AG04450 (cell line): ENCODE results near the gene ZBTB20. TPM values are rescaled to one million over a fixed set of nuclear protein-coding genes. Genes with fewer than 3 reads are reported as not detected.

Source experiments
- CTCF ChIA-PET: fragments of 300-600, 350-600 bp; formaldehyde crosslinking; extraction: SDS; loops from one replicate; lab custom pipeline; 2022; ENCODE audit warnings: antibody characterized with exemption, inconsistent platforms; lab: Charles Lee
- POLR2A ChIA-PET: fragments of 350-600 bp; formaldehyde crosslinking; extraction: SDS; loops from one replicate; lab custom pipeline; 2021; ENCODE audit warnings: antibody characterized with exemption, inconsistent platforms; lab: Yijun Ruan, JAX
- DNase-seq: peaks from one replicate; pipeline ENCODE4 v3.0.0-alpha.2; 2011; ENCODE audit warnings: low read depth, low spot score
- H3K27ac ChIP-seq: one replicate; pipeline ENCODE4 v1.5.1; 2012; ENCODE audit warnings: low read depth, low read length, control low read depth
- H3K27me3 ChIP-seq: one replicate; pipeline ENCODE4 v1.6.0; 2012; ENCODE audit warnings: low read length; ENCODE audit not compliant: control insufficient read depth, insufficient read depth
- H3K4me3 ChIP-seq: 2 replicates; pipeline ENCODE4 v1.5.1; 2011; ENCODE audit warnings: mild to moderate bottlenecking, low read depth, low read length, control low read depth
- H3K9me3 ChIP-seq: 2 replicates; pipeline ENCODE4 v1.5.1; 2012; ENCODE audit warnings: low read length; ENCODE audit not compliant: control insufficient read depth, insufficient read depth
- polyA plus RNA-seq: library from polyadenylated mRNA; depleted of rRNA; stranded (reverse); fragments of >200 nt; gene quantifications from 2 replicates; pipeline ENCODE4 v1.2.3, GENCODE V29; 2011
- TF ChIP-seq, protein P1 (sequence below): IDR thresholded peaks from 2 replicates; pipeline ENCODE4 v1.5.1; 2011; ENCODE audit warnings: low read depth, low read length, control low read depth, inconsistent platforms

ZBTB20 gene
- polyA plus RNA-seq, 1 experiment = 3.0 TPM

DNA sequence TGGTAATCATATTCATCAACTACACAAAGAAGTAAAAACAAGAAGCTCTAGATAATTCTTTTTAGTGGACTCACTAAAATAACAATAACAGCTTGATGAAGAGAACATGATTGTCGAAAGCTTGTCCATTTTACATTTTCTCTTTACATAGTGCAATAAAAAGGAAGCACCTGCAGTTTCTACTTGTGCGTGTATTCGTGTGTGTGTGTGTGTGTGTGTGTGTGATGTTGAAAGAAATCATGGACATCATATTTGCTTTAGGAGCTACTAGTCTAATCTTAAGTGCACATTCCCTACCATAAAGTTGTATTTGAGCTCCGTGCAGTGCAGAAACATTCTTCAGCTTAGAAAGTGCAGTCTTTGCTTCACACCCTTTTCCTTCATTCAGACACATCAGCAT, 288.8 kb downstream of the ZBTB20 start:
- Histone ChIP-seq H3K27me3 (no peaks in the 10 kb centered on the region), H3K9me3 (no peaks in the 10 kb centered on the region), H3K4me3 (no peak overlapping the region), H3K27ac (no peak overlapping the region)
- POLR2A ChIA-PET = no interaction called here
- TF ChIP-seq, protein P1, sequence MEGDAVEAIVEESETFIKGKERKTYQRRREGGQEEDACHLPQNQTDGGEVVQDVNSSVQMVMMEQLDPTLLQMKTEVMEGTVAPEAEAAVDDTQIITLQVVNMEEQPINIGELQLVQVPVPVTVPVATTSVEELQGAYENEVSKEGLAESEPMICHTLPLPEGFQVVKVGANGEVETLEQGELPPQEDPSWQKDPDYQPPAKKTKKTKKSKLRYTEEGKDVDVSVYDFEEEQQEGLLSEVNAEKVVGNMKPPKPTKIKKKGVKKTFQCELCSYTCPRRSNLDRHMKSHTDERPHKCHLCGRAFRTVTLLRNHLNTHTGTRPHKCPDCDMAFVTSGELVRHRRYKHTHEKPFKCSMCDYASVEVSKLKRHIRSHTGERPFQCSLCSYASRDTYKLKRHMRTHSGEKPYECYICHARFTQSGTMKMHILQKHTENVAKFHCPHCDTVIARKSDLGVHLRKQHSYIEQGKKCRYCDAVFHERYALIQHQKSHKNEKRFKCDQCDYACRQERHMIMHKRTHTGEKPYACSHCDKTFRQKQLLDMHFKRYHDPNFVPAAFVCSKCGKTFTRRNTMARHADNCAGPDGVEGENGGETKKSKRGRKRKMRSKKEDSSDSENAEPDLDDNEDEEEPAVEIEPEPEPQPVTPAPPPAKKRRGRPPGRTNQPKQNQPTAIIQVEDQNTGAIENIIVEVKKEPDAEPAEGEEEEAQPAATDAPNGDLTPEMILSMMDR = no peak
- DNase-seq = no peak
- CTCF ChIA-PET = no interaction called here

DNA sequence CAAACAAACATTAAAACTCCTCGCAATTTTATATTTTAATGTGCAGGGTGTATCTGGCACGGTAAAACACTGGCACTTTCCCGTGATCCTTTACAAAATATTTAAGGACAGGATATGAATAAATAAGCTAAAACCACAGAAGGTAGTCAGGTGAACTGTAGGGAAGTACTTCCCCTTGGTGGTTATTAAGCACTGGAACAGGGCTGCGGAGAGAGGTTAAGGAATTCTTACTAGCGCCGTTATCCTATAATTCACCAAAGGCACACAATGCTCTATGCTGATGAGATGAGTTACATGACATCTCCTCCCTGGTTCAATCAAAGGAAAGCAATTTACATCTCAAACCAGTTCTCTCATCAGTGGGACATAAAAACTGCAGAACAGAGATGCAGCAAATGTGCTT, 289.8 kb downstream of the ZBTB20 start:
- CTCF ChIA-PET = no interaction called here
- no peak overlapping the region for H3K27ac ChIP-seq
- POLR2A ChIA-PET = no interaction called here

DNA sequence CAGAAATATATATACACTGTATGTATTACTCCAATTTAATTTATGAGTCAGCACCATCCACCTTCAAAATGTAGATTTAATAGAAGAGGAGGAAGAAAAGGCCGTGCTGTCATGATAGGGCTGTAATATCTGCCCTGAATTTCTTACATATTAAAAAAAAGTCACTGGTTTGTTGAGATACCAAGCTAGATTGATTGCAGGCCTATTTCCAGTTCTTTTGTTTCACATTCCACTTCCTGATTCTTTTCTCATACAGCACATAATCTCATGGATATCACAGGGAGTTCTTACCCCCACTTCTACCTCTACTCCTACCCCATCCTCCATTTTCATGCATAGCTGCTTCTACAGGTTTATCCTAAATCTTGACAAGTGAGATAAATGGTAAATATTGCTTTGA, 290.3 kb downstream of the ZBTB20 start:
- no peak for DNase-seq
- Histone ChIP-seq H3K27me3 (no peaks in the 10 kb centered on the region), H3K4me3 (no peak overlapping the region), H3K27ac (no peak overlapping the region), H3K9me3 (no peaks in the 10 kb centered on the region)
- CTCF ChIA-PET = no interaction called here
- TF ChIP-seq, protein P1 = no peak
- POLR2A ChIA-PET = no interaction called here

More for the DNA sequence above, 289.8 kb downstream of the ZBTB20 start:
- no peak overlapping the region for H3K4me3 ChIP-seq
- H3K9me3 ChIP-seq = no peaks in the 10 kb centered on the region
- no peak for DNase-seq
- H3K27me3 ChIP-seq = no peaks in the 10 kb centered on the region
- TF ChIP-seq, protein P1 = no peak

DNA sequence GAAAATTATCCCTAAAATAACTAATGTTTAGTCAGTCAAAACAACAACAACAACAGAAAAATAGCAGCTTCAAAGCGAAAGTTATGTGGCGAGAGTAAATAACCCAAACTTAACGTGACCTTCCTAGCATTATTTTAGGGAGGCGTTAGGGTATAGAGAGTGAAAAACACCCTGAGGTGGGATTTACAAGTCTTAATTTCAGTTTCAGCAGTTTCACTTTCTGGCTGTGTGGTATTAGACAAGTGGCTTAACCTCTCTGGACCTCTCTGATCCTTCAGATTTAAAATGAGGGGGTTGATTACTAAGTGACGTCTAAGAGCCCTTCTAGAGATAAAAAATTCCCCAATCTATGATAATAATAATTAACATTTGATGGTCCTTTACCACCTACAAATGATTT, 291.2 kb downstream of the ZBTB20 start:
- no peak for DNase-seq
- H3K4me3 ChIP-seq = no peak overlapping the region
- ChIA-PET CTCF (no interaction called here), POLR2A (no interaction called here)
- no peaks in the 10 kb centered on the region for H3K27me3 ChIP-seq
- TF ChIP-seq, protein P1 = no peak
- no peak overlapping the region for H3K27ac ChIP-seq
- no peaks in the 10 kb centered on the region for H3K9me3 ChIP-seq

DNA sequence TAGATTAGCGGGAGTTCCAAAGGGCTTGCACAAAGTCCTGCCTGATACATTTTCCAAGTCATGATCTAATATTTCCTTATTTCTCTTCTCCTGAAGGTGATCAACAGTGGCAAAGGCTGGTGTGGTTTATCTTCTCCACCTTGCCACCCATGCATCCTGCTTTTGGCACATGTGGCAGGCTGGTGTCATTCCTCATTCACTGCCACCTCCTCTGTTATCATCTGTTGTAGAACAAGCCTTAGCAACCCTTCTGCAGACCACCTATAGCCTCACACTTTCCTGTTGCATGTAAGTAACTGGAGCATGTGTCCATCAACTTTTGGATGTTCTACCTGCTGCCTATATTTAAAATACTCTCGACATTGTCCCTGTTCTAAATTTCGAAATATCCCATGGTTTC, 294.1 kb downstream of the ZBTB20 start:
- H3K9me3 ChIP-seq = no peaks in the 10 kb centered on the region
- H3K27ac ChIP-seq = no peak overlapping the region
- ChIA-PET POLR2A (no interaction called here), CTCF (no interaction called here)
- TF ChIP-seq, protein P1 = no peak
- no peak for DNase-seq
- H3K4me3 ChIP-seq = no peak overlapping the region
- no peaks in the 10 kb centered on the region for H3K27me3 ChIP-seq
